GM19455 (cell line): ENCODE data around the gene TBC1D20.

Experiments used
- ATAC-seq: cut with Tn5 transposase; IDR thresholded peaks from one replicate; pipeline ENCODE4 v1.9.1; 2021; ENCODE audit not compliant: unreplicated experiment

The TBC1D20 gene

DNA sequence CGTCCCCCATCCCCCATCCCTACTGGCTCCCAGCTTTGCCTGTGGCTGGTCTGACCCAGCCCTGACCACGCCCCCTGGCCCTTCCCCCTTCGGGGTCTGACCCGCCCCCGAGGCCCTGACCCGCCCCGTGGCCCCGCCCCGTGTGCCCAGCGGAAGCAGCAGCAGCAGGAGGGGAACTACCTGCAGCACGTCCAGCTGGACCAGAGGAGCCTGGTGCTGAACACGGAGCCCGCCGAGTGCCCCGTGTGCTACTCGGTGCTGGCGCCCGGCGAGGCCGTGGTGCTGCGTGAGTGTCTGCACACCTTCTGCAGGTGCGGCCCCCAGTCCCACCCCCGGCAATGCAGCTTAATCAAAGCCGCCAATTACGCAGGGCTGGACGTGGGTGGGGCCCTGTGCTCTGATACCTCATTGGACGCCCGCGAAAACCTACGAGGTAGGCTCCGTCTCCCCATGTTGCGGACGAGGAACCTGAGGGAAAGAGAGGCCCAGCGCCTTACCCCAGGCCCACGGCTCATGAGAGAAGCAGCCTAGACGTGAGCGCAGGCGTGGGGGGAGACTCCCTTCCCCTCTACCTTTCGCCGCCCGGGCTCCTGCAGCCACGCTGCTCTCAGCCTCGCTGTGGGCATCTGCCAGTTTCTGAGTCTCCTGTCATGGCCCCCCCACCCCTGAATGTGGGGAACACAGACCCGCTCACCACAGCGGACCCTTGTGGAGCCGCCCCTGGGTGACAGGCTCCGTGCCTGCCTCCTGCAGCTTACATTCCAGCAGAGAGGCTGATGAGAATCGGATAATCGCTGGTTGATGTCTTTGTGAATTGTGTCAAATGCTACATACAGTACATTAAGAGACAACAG is 41.4 kb downstream of the TBC1D20 start:
- ATAC-seq = no peak

DNA sequence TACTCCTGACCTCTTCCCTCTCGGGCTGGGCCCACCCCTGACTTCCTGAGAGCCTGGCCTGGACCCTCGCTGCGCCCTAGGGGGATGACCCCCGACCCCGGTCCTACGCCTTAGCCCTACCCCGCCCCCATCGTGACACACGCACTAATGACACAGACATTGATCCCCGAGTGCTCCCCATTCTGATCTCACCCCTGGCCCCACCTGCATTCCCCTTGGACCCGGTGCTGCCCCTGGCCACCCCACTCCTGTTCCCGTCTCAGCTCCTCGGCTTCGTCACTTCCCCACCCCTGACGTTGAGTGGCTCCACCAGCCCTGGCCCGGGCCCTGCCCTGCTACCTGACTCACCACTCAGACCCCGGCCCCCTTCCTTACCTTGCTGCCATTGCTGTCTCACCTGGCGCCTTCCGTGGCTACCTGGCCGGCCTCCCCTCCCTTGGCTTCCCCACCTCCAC is 42.1 kb downstream of the TBC1D20 start:
- ATAC-seq = no peak

- no peak for ATAC-seq
Measured at GRCh38 chr20:419556-420165, 42.7 kb downstream of the TBC1D20 start.

DNA sequence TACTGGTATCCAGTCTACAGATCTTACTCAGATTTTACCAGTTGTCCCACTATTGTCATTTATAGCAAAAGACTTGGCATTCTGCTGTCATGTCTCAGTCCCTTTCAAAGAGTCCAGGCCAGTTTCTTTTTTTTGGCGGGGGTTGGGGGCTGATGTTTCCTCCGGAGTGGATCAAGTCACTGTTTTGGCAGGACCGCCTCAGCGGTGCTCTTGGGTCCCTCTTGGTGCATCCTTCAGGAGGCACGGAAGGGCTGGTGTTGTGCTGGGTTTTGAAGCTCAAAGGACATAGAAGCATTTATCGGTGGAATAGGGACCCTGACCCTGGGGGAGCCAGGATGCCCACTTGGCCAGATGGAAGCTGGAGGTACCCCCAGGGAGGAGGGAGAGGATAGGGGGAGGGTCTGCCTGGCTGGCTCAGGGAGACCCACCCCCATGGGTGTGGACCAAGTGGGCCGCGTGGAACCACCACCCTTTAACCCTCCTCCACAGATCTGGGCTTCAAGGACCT is 43.4 kb downstream of the TBC1D20 start:
- ATAC-seq = no peak

- ATAC-seq = no peak
Measured at GRCh38 chr20:417801-418342, 44.5 kb downstream of the TBC1D20 start.

- no peak for ATAC-seq
Measured at GRCh38 chr20:416950-417800, 45.2 kb downstream of the TBC1D20 start.

GRCh38 chr20:415820-416322 is 46.5 kb downstream of the TBC1D20 start:
- ATAC-seq = no peak

GRCh38 chr20:414161-414560 is 48.2 kb downstream of the TBC1D20 start:
- no peak for ATAC-seq

- no peak for ATAC-seq
Measured at GRCh38 chr20:412081-412480, 50.3 kb downstream of the TBC1D20 start.

GRCh38 chr20:409697-410559 is 52.4 kb downstream of the TBC1D20 start:
- no peak for ATAC-seq

DNA sequence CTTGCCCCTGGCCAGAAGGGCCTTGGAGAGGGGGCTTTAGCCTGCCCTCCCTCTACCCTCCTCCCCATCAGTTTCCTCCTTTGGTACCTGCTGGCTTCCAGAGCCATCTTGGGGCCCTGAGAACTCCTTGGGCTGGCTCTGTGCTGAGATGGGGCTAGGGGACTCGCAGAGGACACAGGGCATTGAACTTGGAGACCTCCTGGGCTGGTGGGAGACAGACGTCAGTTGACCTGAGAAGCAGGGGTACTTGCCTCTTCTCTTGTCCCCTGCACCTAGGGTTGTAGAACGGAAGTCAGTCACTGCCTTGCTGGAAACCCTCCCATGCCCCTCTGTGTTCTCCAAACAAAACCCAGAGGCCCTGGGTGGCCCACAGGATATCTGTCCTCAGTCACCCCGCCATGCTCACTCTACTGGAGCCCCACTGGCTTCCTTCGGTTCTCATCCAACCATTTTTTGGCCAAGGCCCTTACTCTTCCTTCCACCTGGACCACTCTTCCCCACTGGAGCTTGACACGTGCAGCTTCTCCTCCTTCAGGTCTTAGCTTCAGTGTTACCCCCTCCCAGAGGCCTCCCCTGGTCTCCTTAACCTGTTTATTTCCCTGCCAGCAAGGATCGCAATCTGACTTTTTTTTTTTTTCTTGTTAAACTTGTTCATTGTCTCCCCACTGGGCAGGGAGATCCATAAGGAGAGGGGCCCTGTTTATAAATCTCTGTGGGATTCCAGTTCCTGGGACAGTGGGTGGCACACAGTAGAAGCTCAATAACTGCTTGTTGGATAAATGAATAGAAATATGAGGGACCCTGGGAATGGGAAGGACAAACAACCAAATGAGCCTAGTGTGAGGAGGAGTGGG is 53.3 kb downstream of the TBC1D20 start:
- peak; percentile 10 for ATAC-seq

GRCh38 chr20:407953-408842 is 54.1 kb downstream of the TBC1D20 start, which contains the start of gene RBCK1:
TSS of gene RBCK1 (plus strand) at chr20:408299. CDS start at chr20:408758, 459 bp downstream.
- ATAC-seq = peak; percentile 63

DNA sequence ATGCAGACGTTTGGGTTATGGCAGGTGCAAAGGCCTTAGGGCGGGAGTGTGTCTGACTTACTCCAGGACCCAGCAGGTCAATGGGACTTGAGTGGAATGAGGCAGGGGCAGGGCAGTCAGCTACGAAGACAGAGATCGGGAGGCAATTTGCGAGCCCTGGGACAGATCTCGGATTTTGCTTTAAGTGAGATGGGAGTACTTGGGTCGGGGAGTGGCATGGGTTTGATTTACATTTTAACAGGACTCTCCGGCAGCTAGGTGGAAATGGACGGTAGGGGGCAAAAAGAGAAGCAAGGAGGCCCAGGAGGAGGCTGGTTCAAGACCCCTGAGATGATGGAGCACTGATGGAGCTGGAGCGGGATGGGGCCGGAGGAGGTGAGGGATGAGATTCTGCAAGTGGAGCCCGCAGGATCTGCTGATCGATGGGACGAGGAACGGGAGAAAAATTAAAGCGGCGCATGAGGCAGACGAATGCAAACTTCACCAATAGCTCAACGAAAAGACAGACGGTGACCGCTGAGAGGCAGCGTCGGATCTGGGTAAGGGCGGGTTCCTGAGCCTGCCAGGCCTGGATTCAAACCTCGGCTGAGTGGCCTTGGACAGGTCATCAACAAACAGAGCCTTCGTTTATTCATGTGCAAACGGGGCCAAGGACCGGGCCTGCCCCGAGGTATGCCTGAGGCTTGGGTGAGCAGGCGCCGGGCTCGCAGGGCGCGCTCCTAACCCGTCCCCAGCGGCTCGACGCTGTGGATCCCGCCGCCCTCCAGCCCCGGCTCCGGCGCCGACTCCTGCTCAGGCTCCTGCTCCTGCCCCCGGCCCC is 55.0 kb downstream of the TBC1D20 start:
- ATAC-seq = peak; percentile 50

- ATAC-seq = no peak
Measured at GRCh38 chr20:406200-407132, 55.9 kb downstream of the TBC1D20 start.

DNA sequence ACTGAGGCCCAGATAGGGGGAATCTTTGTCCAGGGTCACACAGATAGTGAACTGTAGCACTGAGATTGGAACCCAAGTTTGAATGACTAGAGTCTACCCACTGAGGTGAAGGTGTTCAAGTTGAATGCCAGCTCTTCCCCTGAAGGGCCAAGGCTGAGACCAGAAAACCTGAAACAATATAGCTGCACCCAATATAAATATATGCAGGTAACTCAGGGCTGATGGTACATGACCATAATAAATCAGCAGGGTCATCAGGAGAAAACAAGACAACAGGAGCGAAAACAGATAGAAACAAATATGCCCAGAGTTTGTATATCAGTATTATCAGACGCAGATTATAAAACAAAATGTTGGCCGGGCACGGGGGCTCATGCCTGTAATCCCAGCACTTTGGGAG is 58.2 kb downstream of the TBC1D20 start:
- no peak for ATAC-seq

DNA sequence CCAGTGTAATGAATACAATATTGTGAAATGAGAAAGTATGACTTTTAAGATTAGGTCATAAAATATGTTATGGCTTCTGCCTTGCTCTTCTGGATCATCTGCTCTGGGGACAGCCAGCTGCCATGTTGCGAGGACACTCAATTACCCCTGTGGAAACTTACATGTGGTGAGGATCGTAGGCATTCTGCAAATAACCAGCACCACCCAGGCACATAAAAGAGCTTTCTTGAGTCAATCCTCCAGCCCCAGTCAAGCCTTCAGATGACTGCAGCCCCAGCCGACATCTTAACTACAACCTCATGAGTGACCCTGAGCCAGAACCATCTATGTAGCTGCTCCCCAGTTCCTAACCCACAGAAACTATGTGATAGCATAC is 58.8 kb downstream of the TBC1D20 start:
- no peak for ATAC-seq
